Testis (tissue), 2 donors: ENCODE measurements around the gene HEXIM1.
A peak's percentile ranks its signal among the peaks of the same experiment; 100 is the strongest.

Experiments used
- CTCF ChIP-seq, 3 experiments: fragments of 450-650 bp in 2 of 3; fragments of 200-600 bp in 1 of 3; sonication (generic) in 1 of 3; IDR thresholded peaks; one replicate each; pipeline ENCODE4 v1.5.1; 2016 to 2019; ENCODE audit warnings: antibody characterized with exemption in 3 of 3, mild to moderate bottlenecking in 2 of 3, moderate library complexity in 1 of 3
- POLR2A ChIP-seq: fragments of 450-650 bp; IDR thresholded peaks from one replicate; pipeline ENCODE4 v1.6.1; 2017; ENCODE audit warnings: antibody characterized with exemption, mild to moderate bottlenecking, moderate library complexity

- peak in 1 of 3 experiments; percentile 15 for TF ChIP-seq CTCF (IDR thresholded peaks at IDR 0.05)
- TF ChIP-seq POLR2A: no peak
These were observed 52.4 kb downstream of the HEXIM1 start for GRCh38 chr17:45200701-45201100.
